Endothelial cell of hepatic sinusoid (primary cell): Measurements from ENCODE around the gene FANCE.
"Not testable (repeated sequence)": the region's sequence is repeated elsewhere in the genome, so short reads cannot be mapped to it uniquely, and the experiment has no call there.

Source experiments
- in situ Hi-C: cut with HindIII; loops from 2 replicates; pipeline ENCODE4 v1.10.0; 2017; ENCODE audit warnings: low sequenced_read_pairs

Gene FANCE

GRCh38 chr6:35515939-35516338, 63.8 kb downstream of the FANCE start:
- in situ Hi-C loops: not testable (repeated sequence)
